Measurements from ENCODE around the gene LDLRAD4.
A peak's percentile ranks its signal among the peaks of the same experiment; 100 is the strongest.

LDLRAD4 gene

DNA sequence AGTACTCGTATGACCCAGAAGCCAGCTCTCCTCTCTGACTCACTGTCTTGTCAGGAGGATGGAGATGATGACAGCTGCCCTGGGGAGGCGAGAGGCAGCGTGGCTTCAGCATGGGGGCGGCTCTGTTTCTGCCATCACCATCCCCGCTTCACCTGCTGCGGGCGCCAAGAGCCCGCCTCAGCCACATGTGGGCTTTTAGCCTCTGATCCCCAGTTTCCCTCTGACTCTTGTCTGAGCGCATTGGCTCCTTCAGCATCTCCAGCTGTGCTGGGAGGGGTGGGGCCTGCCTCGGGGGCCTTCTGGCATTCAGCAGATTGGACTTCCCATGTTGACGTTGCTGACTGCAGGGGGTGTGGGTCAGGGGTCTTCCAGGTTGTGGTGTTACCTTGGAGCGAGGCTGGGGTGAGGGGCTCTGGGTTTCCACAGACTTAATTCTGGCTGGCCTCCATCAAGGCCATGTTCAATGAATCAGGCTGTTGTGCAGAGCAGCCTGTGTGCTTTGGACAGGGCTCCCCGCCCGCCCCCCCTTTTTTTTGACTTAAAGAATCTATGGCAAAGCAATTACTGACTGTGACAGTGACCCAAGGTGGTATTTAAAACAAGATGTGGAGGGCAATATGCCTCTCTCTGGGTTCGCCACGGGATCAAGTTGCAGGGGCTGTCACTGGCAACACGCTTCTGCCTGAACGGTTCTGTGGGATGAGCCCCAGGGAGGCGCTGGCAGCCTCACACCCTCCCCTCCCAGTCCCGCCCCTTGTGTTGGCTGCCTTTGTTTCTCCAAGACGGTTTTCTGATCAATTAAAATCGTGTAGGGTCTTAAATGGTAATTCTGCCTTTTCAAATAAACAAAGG is 228.3 kb downstream of the LDLRAD4 start:
- Histone ChIP-seq H3K4me1 (ENCODE audit: control insufficient read depth, insufficient read depth, low read length) (peaks cover 9% of the 10 kb centered on the region), H3K9me3 (replicated peaks; ENCODE audit: low read length) (no peaks in the 10 kb centered on the region), H3K36me3 (ENCODE audit: insufficient read depth, low read length) (no peaks in the 10 kb centered on the region), H3K4me2 (ENCODE audit: low read length) (peak overlapping the region; percentile 74), H3K4me3 (ENCODE audit: low read length) (peak overlapping the region; percentile 18), H3K9ac (ENCODE audit: low read depth, low read length) (peak overlapping the region; percentile 41), H3K27me3 (ENCODE audit: control insufficient read depth, insufficient read depth, low read length) (peaks cover 23% of the 10 kb centered on the region)

GRCh38 chr18:13447621-13448334 is 229.2 kb downstream of the LDLRAD4 start:
- Histone ChIP-seq H3K27me3 (ENCODE audit: control insufficient read depth, insufficient read depth, low read length) (peaks cover 24% of the 10 kb centered on the region), H3K4me1 (ENCODE audit: control insufficient read depth, insufficient read depth, low read length) (peaks cover 9% of the 10 kb centered on the region), H3K4me2 (ENCODE audit: low read length) (peak overlapping the region; percentile 74), H3K36me3 (ENCODE audit: insufficient read depth, low read length) (no peaks in the 10 kb centered on the region), H3K9ac (ENCODE audit: low read depth, low read length) (peak overlapping the region; percentile 41), H3K9me3 (replicated peaks; ENCODE audit: low read length) (no peaks in the 10 kb centered on the region), H3K4me3 (ENCODE audit: low read length) (peak overlapping the region; percentile 18)

DNA sequence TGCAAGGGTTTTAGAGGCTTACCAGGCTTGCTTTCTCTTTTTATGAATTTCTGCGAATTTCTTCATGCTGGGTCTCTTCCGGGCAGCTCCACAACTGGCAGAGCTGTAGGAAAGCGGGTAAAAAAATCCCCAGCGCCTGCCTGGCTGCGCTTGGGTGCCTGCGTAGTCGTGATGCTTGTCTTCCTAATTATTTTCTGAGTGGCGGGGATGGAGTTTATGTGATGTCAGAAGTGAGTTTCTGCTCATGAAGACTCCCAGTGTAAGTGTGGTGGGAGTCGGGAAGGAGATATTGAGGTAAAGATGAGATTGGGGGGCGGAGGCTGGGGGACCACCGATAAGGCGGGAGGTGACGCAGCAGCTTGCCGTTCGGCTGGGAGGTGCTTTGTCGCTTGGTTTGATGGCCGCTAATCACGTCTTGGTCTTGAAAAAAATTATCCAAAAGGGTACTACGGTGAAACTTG is 229.8 kb downstream of the LDLRAD4 start:
- H3K27me3 ChIP-seq (ENCODE audit: control insufficient read depth, insufficient read depth, low read length) = peaks cover 27% of the 10 kb centered on the region
- no peak overlapping the region for H3K4me3 ChIP-seq (ENCODE audit: low read length)
- H3K9ac ChIP-seq (ENCODE audit: low read depth, low read length) = no peak overlapping the region
- peaks cover 9% of the 10 kb centered on the region for H3K4me1 ChIP-seq (ENCODE audit: control insufficient read depth, insufficient read depth, low read length)
- H3K4me2 ChIP-seq (ENCODE audit: low read length) = no peak overlapping the region
- no peaks in the 10 kb centered on the region for H3K36me3 ChIP-seq (ENCODE audit: insufficient read depth, low read length)
- no peaks in the 10 kb centered on the region for H3K9me3 ChIP-seq (replicated peaks; ENCODE audit: low read length)

DNA sequence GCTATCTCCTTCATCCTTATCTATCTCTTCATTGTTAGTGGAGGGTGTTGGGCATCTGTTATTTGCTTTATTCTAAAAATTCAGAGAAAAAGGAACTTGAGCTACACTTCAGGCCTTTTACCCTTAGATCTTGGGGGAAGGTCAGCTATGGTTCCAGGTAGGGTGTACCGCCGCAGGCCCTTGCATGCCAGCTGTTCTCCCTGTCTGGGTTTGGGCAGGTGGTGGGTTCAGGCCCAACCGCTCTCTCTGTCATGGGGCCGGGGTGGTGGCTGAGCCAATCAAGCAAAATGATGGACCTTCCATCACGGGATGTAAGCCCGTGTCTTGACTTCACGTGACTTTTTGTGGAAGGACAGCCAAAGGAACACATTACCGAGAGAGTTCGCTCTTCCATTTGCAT is 231.1 kb downstream of the LDLRAD4 start:
- Histone ChIP-seq H3K9me3 (replicated peaks; ENCODE audit: low read length) (no peaks in the 10 kb centered on the region), H3K36me3 (ENCODE audit: insufficient read depth, low read length) (no peaks in the 10 kb centered on the region), H3K4me2 (ENCODE audit: low read length) (no peak overlapping the region)

DNA sequence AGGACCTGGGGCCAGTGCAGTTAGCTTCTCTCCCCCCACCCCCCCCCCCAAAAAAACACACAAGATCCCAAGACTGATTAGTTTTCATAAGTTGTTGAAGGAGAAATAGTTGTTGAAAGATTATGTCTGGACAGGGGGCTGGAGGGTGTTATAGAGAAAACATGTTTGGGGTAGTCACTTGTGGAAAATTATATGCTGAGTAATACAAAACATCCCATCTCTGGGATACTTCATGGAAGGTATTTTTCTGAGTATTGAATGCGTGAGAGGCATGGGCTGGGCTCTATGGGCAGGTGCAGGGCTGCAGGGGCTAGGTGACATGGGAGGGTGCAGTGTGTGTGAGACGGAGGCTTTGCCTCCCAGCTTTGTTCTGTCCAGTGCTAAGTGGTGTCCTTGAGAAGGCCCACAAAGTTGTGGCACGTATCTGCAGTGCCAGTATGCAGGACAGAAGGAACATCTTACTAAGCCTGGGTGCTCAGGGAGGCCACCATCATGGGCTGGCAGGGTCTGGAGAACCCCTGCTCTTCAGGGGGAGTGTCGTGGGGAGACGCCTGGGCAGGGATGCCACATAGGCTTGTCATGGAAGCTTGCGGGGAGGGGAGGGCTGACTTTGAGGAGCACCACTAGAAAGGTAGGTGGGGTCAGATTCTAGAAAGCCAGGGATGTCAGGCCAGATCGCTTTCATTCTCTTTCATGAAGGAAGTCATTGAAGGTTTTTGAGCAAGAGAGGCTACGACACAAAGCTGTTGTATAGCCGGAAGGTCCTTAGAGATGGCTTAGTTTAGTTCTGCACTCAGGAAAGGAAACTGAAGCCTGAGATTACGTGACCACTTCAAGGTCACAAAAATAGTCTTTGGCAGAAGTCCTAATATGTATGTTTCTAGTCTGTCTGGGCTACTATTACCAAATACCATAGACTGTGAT is 232.0 kb downstream of the LDLRAD4 start:
- Histone ChIP-seq H3K9me3 (replicated peaks; ENCODE audit: low read length) (no peaks in the 10 kb centered on the region), H3K36me3 (ENCODE audit: insufficient read depth, low read length) (no peaks in the 10 kb centered on the region), H3K9ac (ENCODE audit: low read depth, low read length) (no peak overlapping the region), H3K27me3 (ENCODE audit: control insufficient read depth, insufficient read depth, low read length) (peaks cover 19% of the 10 kb centered on the region), H3K4me1 (ENCODE audit: control insufficient read depth, insufficient read depth, low read length) (peaks cover 9% of the 10 kb centered on the region), H3K4me2 (ENCODE audit: low read length) (no peak overlapping the region), H3K4me3 (ENCODE audit: low read length) (no peak overlapping the region)

More for the DNA sequence above, 231.1 kb downstream of the LDLRAD4 start:
- H3K27me3 ChIP-seq (ENCODE audit: control insufficient read depth, insufficient read depth, low read length) = peaks cover 19% of the 10 kb centered on the region
- no peak overlapping the region for H3K4me3 ChIP-seq (ENCODE audit: low read length)
- no peak overlapping the region for H3K9ac ChIP-seq (ENCODE audit: low read depth, low read length)
- H3K4me1 ChIP-seq (ENCODE audit: control insufficient read depth, insufficient read depth, low read length) = peaks cover 9% of the 10 kb centered on the region

GRCh38 chr18:13451213-13451540 is 232.6 kb downstream of the LDLRAD4 start:
- Histone ChIP-seq H3K9me3 (replicated peaks; ENCODE audit: low read length) (no peaks in the 10 kb centered on the region), H3K4me3 (ENCODE audit: low read length) (no peak overlapping the region), H3K4me2 (ENCODE audit: low read length) (no peak overlapping the region), H3K9ac (ENCODE audit: low read depth, low read length) (no peak overlapping the region), H3K36me3 (ENCODE audit: insufficient read depth, low read length) (no peaks in the 10 kb centered on the region), H3K27me3 (ENCODE audit: control insufficient read depth, insufficient read depth, low read length) (peaks cover 19% of the 10 kb centered on the region), H3K4me1 (ENCODE audit: control insufficient read depth, insufficient read depth, low read length) (peaks cover 9% of the 10 kb centered on the region)

- H3K36me3 ChIP-seq (ENCODE audit: insufficient read depth, low read length) = no peaks in the 10 kb centered on the region
- H3K4me1 ChIP-seq (ENCODE audit: control insufficient read depth, insufficient read depth, low read length) = peaks cover 9% of the 10 kb centered on the region
- no peak overlapping the region for H3K9ac ChIP-seq (ENCODE audit: low read depth, low read length)
- no peak overlapping the region for H3K4me2 ChIP-seq (ENCODE audit: low read length)
- H3K9me3 ChIP-seq (replicated peaks; ENCODE audit: low read length) = no peaks in the 10 kb centered on the region
- H3K27me3 ChIP-seq (ENCODE audit: control insufficient read depth, insufficient read depth, low read length) = peaks cover 13% of the 10 kb centered on the region
- H3K4me3 ChIP-seq (ENCODE audit: low read length) = no peak overlapping the region
Observed at GRCh38 chr18:13451661-13452387, 233.3 kb downstream of the LDLRAD4 start.

GRCh38 chr18:13452388-13452811 is 233.8 kb downstream of the LDLRAD4 start:
- Histone ChIP-seq H3K4me3 (ENCODE audit: low read length) (no peak overlapping the region), H3K4me2 (ENCODE audit: low read length) (no peak overlapping the region), H3K36me3 (ENCODE audit: insufficient read depth, low read length) (no peaks in the 10 kb centered on the region), H3K27me3 (ENCODE audit: control insufficient read depth, insufficient read depth, low read length) (peaks cover 13% of the 10 kb centered on the region), H3K9me3 (replicated peaks; ENCODE audit: low read length) (no peaks in the 10 kb centered on the region), H3K4me1 (ENCODE audit: control insufficient read depth, insufficient read depth, low read length) (peaks cover 7% of the 10 kb centered on the region), H3K9ac (ENCODE audit: low read depth, low read length) (no peak overlapping the region)

GRCh38 chr18:13452871-13453680 is 234.5 kb downstream of the LDLRAD4 start:
- Histone ChIP-seq H3K4me3 (ENCODE audit: low read length) (no peak overlapping the region), H3K9me3 (replicated peaks; ENCODE audit: low read length) (no peaks in the 10 kb centered on the region), H3K36me3 (ENCODE audit: insufficient read depth, low read length) (no peaks in the 10 kb centered on the region), H3K27me3 (ENCODE audit: control insufficient read depth, insufficient read depth, low read length) (peaks cover 11% of the 10 kb centered on the region), H3K4me2 (ENCODE audit: low read length) (no peak overlapping the region), H3K9ac (ENCODE audit: low read depth, low read length) (no peak overlapping the region), H3K4me1 (ENCODE audit: control insufficient read depth, insufficient read depth, low read length) (peaks cover under 1% of the 10 kb centered on the region)

DNA sequence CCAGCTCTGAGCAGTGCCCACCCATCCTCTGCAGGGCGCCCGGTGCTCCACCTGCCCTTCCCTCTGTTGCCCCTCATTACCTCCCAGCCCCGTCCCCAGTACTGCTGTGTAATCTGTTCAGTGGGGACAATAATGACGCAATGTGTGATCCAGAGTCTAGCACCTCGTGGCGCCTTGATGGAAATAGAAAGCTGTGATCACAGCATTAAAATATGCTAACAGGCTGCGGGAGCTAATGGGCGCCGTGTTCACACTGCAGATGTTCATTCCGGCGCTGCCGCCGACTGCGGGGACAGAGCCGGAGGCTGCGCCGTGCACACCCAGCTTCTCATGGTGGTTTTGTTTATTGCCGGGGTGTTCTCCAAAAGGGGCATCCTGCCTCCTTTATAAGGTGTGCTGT is 235.2 kb downstream of the LDLRAD4 start:
- no peak overlapping the region for H3K9ac ChIP-seq (ENCODE audit: low read depth, low read length)
- no peaks in the 10 kb centered on the region for H3K36me3 ChIP-seq (ENCODE audit: insufficient read depth, low read length)
- H3K4me2 ChIP-seq (ENCODE audit: low read length) = no peak overlapping the region
- no peaks in the 10 kb centered on the region for H3K9me3 ChIP-seq (replicated peaks; ENCODE audit: low read length)
- peaks cover 10% of the 10 kb centered on the region for H3K27me3 ChIP-seq (ENCODE audit: control insufficient read depth, insufficient read depth, low read length)
- H3K4me1 ChIP-seq (ENCODE audit: control insufficient read depth, insufficient read depth, low read length) = no peaks in the 10 kb centered on the region
- no peak overlapping the region for H3K4me3 ChIP-seq (ENCODE audit: low read length)

All from skeletal muscle satellite cell (primary cell).